Esophagus squamous epithelium (tissue), 4 donors: ENCODE measurements around the gene ADAMTS2.

Experiments
- CTCF ChIP-seq, 6 experiments: fragments of 450-650 bp in 4 of 6; fragments of 200-600 bp in 2 of 6; sonication (generic) in 2 of 6; IDR thresholded peaks; one replicate each; pipeline ENCODE4 v1.5.1; 2016 to 2019; ENCODE audit warnings: antibody characterized with exemption in 6 of 6, mild to moderate bottlenecking in 4 of 6, moderate library complexity in 4 of 6
- POLR2A ChIP-seq, 4 donors: fragments of 450-650 bp; IDR thresholded peaks; one replicate each; pipeline ENCODE4 v1.6.1; 2017; ENCODE audit warnings: antibody characterized with exemption in 4 of 4, mild to moderate bottlenecking in 4 of 4, moderate library complexity in 3 of 4

- TF ChIP-seq CTCF (IDR thresholded peaks at IDR 0.05) (no peak), POLR2A (IDR thresholded peaks at IDR 0.05) (no peak)
Measured at GRCh38 chr5:179169836-179170235, 175.4 kb downstream of the ADAMTS2 start.
